Esophagus (tissue), 2 donors: ENCODE results near the gene NEMP1. TPM values are rescaled to one million over a fixed set of nuclear protein-coding genes. Genes with fewer than 3 reads are reported as not detected.

Experiments
- H3K27ac ChIP-seq, 2 donors: one replicate each; pipeline ENCODE4 v1.5.1; 2013; ENCODE audit warnings: low read depth in 2 of 2, mild to moderate bottlenecking in 2 of 2, inconsistent platforms in 1 of 2, low read length in 1 of 2, moderate library complexity in 1 of 2
- H3K27me3 ChIP-seq, 2 donors: one replicate each; pipeline ENCODE4 v1.6.1; 2013; ENCODE audit warnings: low read length in 2 of 2, control low read depth in 1 of 2, mild to moderate bottlenecking in 1 of 2; ENCODE audit not compliant: insufficient read depth in 2 of 2, control insufficient read depth in 1 of 2
- H3K36me3 ChIP-seq, 2 donors: one replicate each; pipeline ENCODE4 v1.6.1; 2013; ENCODE audit warnings: low read length in 1 of 2; ENCODE audit not compliant: control insufficient read depth in 2 of 2, insufficient read depth in 2 of 2
- H3K4me1 ChIP-seq, 2 donors: one replicate each; pipeline ENCODE4 v1.6.1; 2013; ENCODE audit warnings: low read length in 1 of 2; ENCODE audit not compliant: control insufficient read depth in 2 of 2, insufficient read depth in 2 of 2
- H3K4me3 ChIP-seq, 2 donors: one replicate each; pipeline ENCODE4 v1.5.1; 2013; ENCODE audit warnings: low read length in 2 of 2, mild to moderate bottlenecking in 2 of 2, low read depth in 1 of 2, moderate library complexity in 1 of 2
- H3K9me3 ChIP-seq, 2 donors: one replicate each; pipeline ENCODE4 v1.6.1; 2013; ENCODE audit warnings: mild to moderate bottlenecking in 2 of 2, low read depth in 1 of 2, low read length in 1 of 2, moderate library complexity in 1 of 2; ENCODE audit not compliant: control insufficient read depth in 2 of 2, insufficient read depth in 1 of 2
- WGBS, 2 donors: extraction: QIAGEN DNeasy Blood & Tissue Kit; methylation state at CpG; one replicate each; pipeline ENCODE4 v1.1.7; 2013; 5-methylcytosine and 5-hydroxymethylcytosine counted together
- polyA plus RNA-seq, 2 donors: library from polyadenylated mRNA; stranded (reverse); fragments of 200-250 nt; gene quantifications; one replicate each; pipeline ENCODE4 v1.2.3, GENCODE V29; 2013
- donor health status: healthy with polysubstance abuse.
- donor health status: Bipolar disorder and iron deficiency.

NEMP1 gene
- polyA plus RNA-seq, 2 donors: 3.0 TPM

GRCh38 chr12:57119294-57120085 lies 40.9 kb upstream of the NEMP1 start:
- Histone ChIP-seq H3K4me1 (peaks cover 0 to 6% of the 10 kb centered on the region in 2 donors), H3K9me3 (no peaks in the 10 kb centered on the region), H3K27ac (no peak overlapping the region), H3K36me3 (no peaks in the 10 kb centered on the region), H3K27me3 (no peaks in the 10 kb centered on the region), H3K4me3 (no peak overlapping the region)
- WGBS, 2 donors: 91% methylated on average over 5 of the region's 5 CpGs

GRCh38 chr12:57118711-57119271 lies 40.2 kb upstream of the NEMP1 start:
- 73 to 76% methylated on average over 1 of the region's 1 CpG for WGBS, 2 donors
- H3K4me3 ChIP-seq: no peak overlapping the region
- H3K27me3 ChIP-seq: no peaks in the 10 kb centered on the region
- no peaks in the 10 kb centered on the region for H3K36me3 ChIP-seq
- H3K4me1 ChIP-seq: peaks cover 0 to 6% of the 10 kb centered on the region in 2 donors
- H3K9me3 ChIP-seq: no peaks in the 10 kb centered on the region
- H3K27ac ChIP-seq: no peak overlapping the region

- Histone ChIP-seq H3K27me3 (no peaks in the 10 kb centered on the region), H3K9me3 (no peaks in the 10 kb centered on the region), H3K4me1 (peaks cover 0 to 6% of the 10 kb centered on the region in 2 donors), H3K4me3 (no peak overlapping the region), H3K36me3 (no peaks in the 10 kb centered on the region), H3K27ac (no peak overlapping the region)
- 74 to 81% methylated on average over 5 of the region's 5 CpGs for WGBS, 2 donors
These were observed 38.1 kb upstream of the NEMP1 start for GRCh38 chr12:57116580-57117281.

GRCh38 chr12:57112492-57113294 lies 34.1 kb upstream of the NEMP1 start:
- Histone ChIP-seq H3K27ac (peak overlapping the region; percentile 100), H3K4me3 (peak overlapping the region; percentile 81 to 91), H3K4me1 (peaks cover 0 to 4% of the 10 kb centered on the region in 2 donors), H3K9me3 (no peaks in the 10 kb centered on the region), H3K27me3 (no peaks in the 10 kb centered on the region), H3K36me3 (no peaks in the 10 kb centered on the region)
- WGBS, 2 donors: 60 to 63% methylated on average over 9 of the region's 9 CpGs

GRCh38 chr12:57111031-57111734 lies 32.6 kb upstream of the NEMP1 start, which contains the start of gene STAT6:
STAT6 (minus strand) TSS chr12:57111362; CDS start chr12:57108278, 3,084 bp downstream.
- Histone ChIP-seq H3K27me3 (no peaks in the 10 kb centered on the region), H3K36me3 (peaks cover 6 to 13% of the 10 kb centered on the region in 2 donors), H3K4me1 (peaks cover 2 to 7% of the 10 kb centered on the region in 2 donors), H3K9me3 (no peaks in the 10 kb centered on the region), H3K4me3 (peak within 1 kb of the TSS; percentile 81 to 91), H3K27ac (peak within 1 kb of the TSS; percentile 100)
- whole genome bisulfite sequencing, 2 donors: 0 to 1% methylated on average over 12 to 13 of the region's 13 CpGs

GRCh38 chr12:57110104-57111030 lies 31.8 kb upstream of the NEMP1 start:
- no peaks in the 10 kb centered on the region for H3K27me3 ChIP-seq
- 2 to 3% methylated on average over 28 of the region's 28 CpGs for WGBS, 2 donors
- H3K4me1 ChIP-seq: peaks cover 4 to 7% of the 10 kb centered on the region in 2 donors
- peak overlapping the region; percentile 100 for H3K27ac ChIP-seq
- H3K36me3 ChIP-seq: peaks cover 14 to 19% of the 10 kb centered on the region in 2 donors
- H3K9me3 ChIP-seq: no peaks in the 10 kb centered on the region
- peak overlapping the region; percentile 81 to 91 for H3K4me3 ChIP-seq

- peak overlapping the region; percentile 12 to 100 for H3K27ac ChIP-seq
- 37 to 45% methylated on average over 7 of the region's 7 CpGs for WGBS, 2 donors
- no peaks in the 10 kb centered on the region for H3K9me3 ChIP-seq
- H3K27me3 ChIP-seq: no peaks in the 10 kb centered on the region
- H3K4me3 ChIP-seq: peak overlapping the region; percentile 81 to 91
- peaks cover 20 to 25% of the 10 kb centered on the region in 2 donors for H3K36me3 ChIP-seq
- peaks cover 4 to 7% of the 10 kb centered on the region in 2 donors for H3K4me1 ChIP-seq
These were observed 30.9 kb upstream of the NEMP1 start for GRCh38 chr12:57109207-57110103.
